Sciatic nerve (tissue), 2 donors: ENCODE data around the gene TNRC6B. TPM values are rescaled to one million over a fixed set of nuclear protein-coding genes. Genes with fewer than 3 reads are reported as not detected.
"Not testable (repeated sequence)": the region's sequence is repeated elsewhere in the genome, so short reads cannot be mapped to it uniquely, and the experiment has no call there.

Experiments
- ATAC-seq: fragments of 200-7000 bp; cut with Tn5 transposase; one replicate; pipeline ENCODE4 v1.9.1; 2020; ENCODE audit warnings: mild to moderate bottlenecking, moderate library complexity
- DNase-seq: peaks from one replicate; pipeline ENCODE4 v3.0.0-alpha.2; 2020; ENCODE audit warnings: low spot score
- intact Hi-C: fragments of 100-400 bp; cut with DNase I; formaldehyde crosslinking; loops from one replicate; pipeline ENCODE4 v1.14.2; 2022
- total RNA-seq: library from RNA; stranded (reverse); fragmentation: NEBNext Ultra II Directional; extraction: Animal tissue kit (Norgen Biotek cat#: 25700); gene quantifications from one replicate; pipeline ENCODE4 v1.2.1, GENCODE V29; 2021
- donor health status: DM: no; HTN: no; CAD: no.
- donor health status: DM: no; HTN: no; CAD: no.

Gene TNRC6B
- total RNA-seq, 1 donor from 2014 or later, result 86.0 TPM

- ATAC-seq (peak; percentile 13), DNase-seq (no peak)
- intact Hi-C loops, result loop anchor here (1.0 kb wide), 1 partner anchor 36 kb away; no protein-coding TSS in a partner anchor
These were observed 25.8 kb downstream of the TNRC6B start for GRCh38 chr22:40203572-40203971.

- ATAC-seq, result peak; percentile 57
- DNase-seq, result no peak
- intact Hi-C loops, result no loop called here
These were observed 26.8 kb downstream of the TNRC6B start for GRCh38 chr22:40204321-40205116.

GRCh38 chr22:40206561-40206960 is 28.8 kb downstream of the TNRC6B start:
- intact Hi-C loops, result no loop called here
- ATAC-seq (no peak), DNase-seq (no peak)

GRCh38 chr22:40210818-40211217 is 33.1 kb downstream of the TNRC6B start:
- no peak for DNase-seq
- intact Hi-C loops, result no loop called here
- peak; percentile 31 for ATAC-seq

GRCh38 chr22:40211476-40212054 is 33.8 kb downstream of the TNRC6B start:
- intact Hi-C loops, result no loop called here
- DNase-seq (no peak), ATAC-seq (peak; percentile 50)

- intact Hi-C loops, result no loop called here
- DNase-seq (no peak), ATAC-seq (peak; percentile 80)
These were observed 34.4 kb downstream of the TNRC6B start for GRCh38 chr22:40212121-40212520.

- intact Hi-C loops, result no loop called here
- DNase-seq (no peak), ATAC-seq (no peak)
These were observed 35.8 kb downstream of the TNRC6B start for GRCh38 chr22:40213478-40213877.

GRCh38 chr22:40215266-40215665 is 37.5 kb downstream of the TNRC6B start:
- intact Hi-C loops, result no loop called here
- DNase-seq (no peak), ATAC-seq (peak; percentile 22)

GRCh38 chr22:40216041-40216756 is 38.5 kb downstream of the TNRC6B start:
- no peak for DNase-seq
- intact Hi-C loops, result no loop called here
- ATAC-seq, result no peak

GRCh38 chr22:40218152-40218551 is 40.4 kb downstream of the TNRC6B start:
- intact Hi-C loops, result no loop called here
- ATAC-seq (no peak), DNase-seq (no peak)

- no peak for ATAC-seq
- intact Hi-C loops, result no loop called here
- DNase-seq, result no peak
These were observed 41.1 kb downstream of the TNRC6B start for GRCh38 chr22:40218723-40219294.

GRCh38 chr22:40220316-40221054 is 42.8 kb downstream of the TNRC6B start:
- ATAC-seq, result no peak
- no peak for DNase-seq
- intact Hi-C loops, result no loop called here

GRCh38 chr22:40221055-40221414 is 43.3 kb downstream of the TNRC6B start:
- DNase-seq, result no peak
- ATAC-seq, result no peak
- intact Hi-C loops, result no loop called here

GRCh38 chr22:40222979-40223378 is 45.3 kb downstream of the TNRC6B start:
- ATAC-seq, intact Hi-C loops, DNase-seq: not testable (repeated sequence)

GRCh38 chr22:40224702-40225101 is 47.0 kb downstream of the TNRC6B start:
- ATAC-seq (no peak), DNase-seq (no peak)
- intact Hi-C loops, result no loop called here

- intact Hi-C loops, result no loop called here
- DNase-seq (no peak), ATAC-seq (no peak)
These were observed 48.9 kb downstream of the TNRC6B start for GRCh38 chr22:40226620-40227019.

- ATAC-seq (no peak), DNase-seq (no peak)
- intact Hi-C loops, result no loop called here
These were observed 54.0 kb downstream of the TNRC6B start for GRCh38 chr22:40231618-40232313.

GRCh38 chr22:40232624-40233023 is 54.9 kb downstream of the TNRC6B start:
- DNase-seq (no peak), ATAC-seq (no peak)
- intact Hi-C loops, result no loop called here

GRCh38 chr22:40233886-40234285 is 56.2 kb downstream of the TNRC6B start:
- ATAC-seq (no peak), DNase-seq (no peak)
- intact Hi-C loops, result no loop called here
